ENCODE measurements around the gene SRGAP2C.
"Not testable (repeated sequence)": the region's sequence is repeated elsewhere in the genome, so short reads cannot be mapped to it uniquely, and the experiment has no call there.

The SRGAP2C gene

GRCh38 chr1:121262163-121262562 lies 77.4 kb downstream of the SRGAP2C start:
- not testable (repeated sequence) for DNase-seq (ENCODE audit: extremely low read depth, low read depth); H3K4me3 ChIP-seq (replicated peaks; ENCODE audit: low read depth, low read length)

GRCh38 chr1:121263789-121264244 lies 79.0 kb downstream of the SRGAP2C start:
- H3K4me3 ChIP-seq (replicated peaks; ENCODE audit: low read depth, low read length); DNase-seq (ENCODE audit: extremely low read depth, low read depth): not testable (repeated sequence)

GRCh38 chr1:121267072-121267471 lies 82.3 kb downstream of the SRGAP2C start:
- DNase-seq (ENCODE audit: extremely low read depth, low read depth), result not testable (repeated sequence)

GRCh38 chr1:121269309-121269708 lies 84.5 kb downstream of the SRGAP2C start:
- DNase-seq (ENCODE audit: extremely low read depth, low read depth), result not testable (repeated sequence)

More at GRCh38 chr1:121267072-121267471, 82.3 kb downstream of the SRGAP2C start:
- not testable (repeated sequence) for H3K4me3 ChIP-seq (replicated peaks; ENCODE audit: low read depth, low read length)

GRCh38 chr1:121269973-121270372 lies 85.2 kb downstream of the SRGAP2C start:
- not testable (repeated sequence) for H3K4me3 ChIP-seq (replicated peaks; ENCODE audit: low read depth, low read length); DNase-seq (ENCODE audit: extremely low read depth, low read depth)

More at GRCh38 chr1:121269309-121269708, 84.5 kb downstream of the SRGAP2C start:
- not testable (repeated sequence) for H3K4me3 ChIP-seq (replicated peaks; ENCODE audit: low read depth, low read length)

GRCh38 chr1:121271143-121271715 lies 86.5 kb downstream of the SRGAP2C start:
- H3K4me3 ChIP-seq (replicated peaks; ENCODE audit: low read depth, low read length); DNase-seq (ENCODE audit: extremely low read depth, low read depth): not testable (repeated sequence)

GRCh38 chr1:121275435-121275834 lies 90.7 kb downstream of the SRGAP2C start:
- H3K4me3 ChIP-seq (replicated peaks; ENCODE audit: low read depth, low read length); DNase-seq (ENCODE audit: extremely low read depth, low read depth): not testable (repeated sequence)

- not testable (repeated sequence) for H3K4me3 ChIP-seq (replicated peaks; ENCODE audit: low read depth, low read length); DNase-seq (ENCODE audit: extremely low read depth, low read depth)
Measured at GRCh38 chr1:121278202-121278601, 93.4 kb downstream of the SRGAP2C start.

GRCh38 chr1:121278777-121279547 lies 94.2 kb downstream of the SRGAP2C start:
- not testable (repeated sequence) for DNase-seq (ENCODE audit: extremely low read depth, low read depth); H3K4me3 ChIP-seq (replicated peaks; ENCODE audit: low read depth, low read length)

GRCh38 chr1:121279548-121279898 lies 94.7 kb downstream of the SRGAP2C start:
- H3K4me3 ChIP-seq (replicated peaks; ENCODE audit: low read depth, low read length); DNase-seq (ENCODE audit: extremely low read depth, low read depth): not testable (repeated sequence)

GRCh38 chr1:121280699-121281317 lies 96.0 kb downstream of the SRGAP2C start:
- not testable (repeated sequence) for DNase-seq (ENCODE audit: extremely low read depth, low read depth); H3K4me3 ChIP-seq (replicated peaks; ENCODE audit: low read depth, low read length)

GRCh38 chr1:121281480-121281879 lies 96.7 kb downstream of the SRGAP2C start:
- not testable (repeated sequence) for H3K4me3 ChIP-seq (replicated peaks; ENCODE audit: low read depth, low read length); DNase-seq (ENCODE audit: extremely low read depth, low read depth)

- not testable (repeated sequence) for H3K4me3 ChIP-seq (replicated peaks; ENCODE audit: low read depth, low read length); DNase-seq (ENCODE audit: extremely low read depth, low read depth)
Measured at GRCh38 chr1:121283587-121284180, 98.9 kb downstream of the SRGAP2C start.

- not testable (repeated sequence) for H3K4me3 ChIP-seq (replicated peaks; ENCODE audit: low read depth, low read length); DNase-seq (ENCODE audit: extremely low read depth, low read depth)
Measured at GRCh38 chr1:121292590-121292989, 107.8 kb downstream of the SRGAP2C start.

- H3K4me3 ChIP-seq (replicated peaks; ENCODE audit: low read depth, low read length); DNase-seq (ENCODE audit: extremely low read depth, low read depth): not testable (repeated sequence)
Measured at GRCh38 chr1:121293263-121294204, 108.8 kb downstream of the SRGAP2C start.

GRCh38 chr1:121294205-121294570 lies 109.4 kb downstream of the SRGAP2C start:
- H3K4me3 ChIP-seq (replicated peaks; ENCODE audit: low read depth, low read length), result not testable (repeated sequence)

GRCh38 chr1:121296563-121296962 lies 111.8 kb downstream of the SRGAP2C start:
- not testable (repeated sequence) for DNase-seq (ENCODE audit: extremely low read depth, low read depth); H3K4me3 ChIP-seq (replicated peaks; ENCODE audit: low read depth, low read length)

More at GRCh38 chr1:121294205-121294570, 109.4 kb downstream of the SRGAP2C start:
- not testable (repeated sequence) for DNase-seq (ENCODE audit: extremely low read depth, low read depth)

- H3K4me3 ChIP-seq (replicated peaks; ENCODE audit: low read depth, low read length); DNase-seq (ENCODE audit: extremely low read depth, low read depth): not testable (repeated sequence)
Measured at GRCh38 chr1:121298529-121298928, 113.8 kb downstream of the SRGAP2C start.

All from HFF-Myc (cell line).